ENCODE data around the gene VRTN.
"Not testable (repeated sequence)": the region's sequence is repeated elsewhere in the genome, so short reads cannot be mapped to it uniquely, and the experiment has no call there.

The VRTN gene

GRCh38 chr14:74350211-74350927, 2.1 kb downstream of the VRTN start:
- DNase-seq, result no peak

GRCh38 chr14:74350928-74351323, 2.7 kb downstream of the VRTN start:
- no peak for DNase-seq

- DNase-seq, result no peak
Measured at GRCh38 chr14:74356892-74357575, 8.8 kb downstream of the VRTN start.

- DNase-seq, result no peak
Measured at GRCh38 chr14:74357585-74357984, 9.3 kb downstream of the VRTN start.

GRCh38 chr14:74358176-74358829, 10.0 kb downstream of the VRTN start:
- no peak for DNase-seq

- no peak for DNase-seq
Measured at GRCh38 chr14:74360163-74360562, 11.9 kb downstream of the VRTN start.

GRCh38 chr14:74362361-74362915, 14.2 kb downstream of the VRTN start:
- DNase-seq, result peak; percentile 80

- no peak for DNase-seq
Measured at GRCh38 chr14:74364271-74364880, 16.1 kb downstream of the VRTN start.

- DNase-seq, result no peak
Measured at GRCh38 chr14:74368026-74368425, 19.8 kb downstream of the VRTN start.

- DNase-seq, result no peak
Measured at GRCh38 chr14:74368441-74368840, 20.2 kb downstream of the VRTN start.

- no peak for DNase-seq
Measured at GRCh38 chr14:74377976-74378690, 29.9 kb downstream of the VRTN start.

GRCh38 chr14:74380172-74380571, 31.9 kb downstream of the VRTN start:
- no peak for DNase-seq

- DNase-seq, result no peak
Measured at GRCh38 chr14:74380845-74381244, 32.6 kb downstream of the VRTN start.

GRCh38 chr14:74381571-74381970, 33.3 kb downstream of the VRTN start:
- not testable (repeated sequence) for DNase-seq

GRCh38 chr14:74382231-74382630, 34.0 kb downstream of the VRTN start:
- no peak for DNase-seq

- DNase-seq, result no peak
Measured at GRCh38 chr14:74389980-74390379, 41.7 kb downstream of the VRTN start.

- not testable (repeated sequence) for DNase-seq
Measured at GRCh38 chr14:74390505-74390904, 42.2 kb downstream of the VRTN start.

GRCh38 chr14:74391479-74391878, 43.2 kb downstream of the VRTN start:
- no peak for DNase-seq

- DNase-seq, result no peak
Measured at GRCh38 chr14:74392616-74393570, 44.6 kb downstream of the VRTN start.

- no peak for DNase-seq
Measured at GRCh38 chr14:74394549-74394948, 46.3 kb downstream of the VRTN start.

GRCh38 chr14:74395094-74395493, 46.8 kb downstream of the VRTN start:
- no peak for DNase-seq
